ENCODE results near the gene DDX24.

GRCh38 chr14:94040796-94041195, 40.2 kb downstream of the DDX24 start:
- TF ChIP-seq CTCF (IDR thresholded peaks at IDR 0.05; ENCODE audit: low read depth, low read length, poor library complexity, severe bottlenecking) (no peak), EZH2phosphoT487 (IDR thresholded peaks at IDR 0.05; ENCODE audit: borderline replicate concordance, low read length) (no peak)

Measured in DOHH2 (cell line).